CD4-positive, alpha-beta memory T cell (primary cell): ENCODE results near the gene DCUN1D2. TPM values are rescaled to one million over a fixed set of nuclear protein-coding genes. Genes with fewer than 3 reads are reported as not detected.
"Not testable (repeated sequence)": the region's sequence is repeated elsewhere in the genome, so short reads cannot be mapped to it uniquely, and the experiment has no call there.

Experiments
- CTCF ChIA-PET: fragments of 350-600 bp; sonication (Branson Sonifier 250); formaldehyde crosslinking; loops from one replicate; lab custom pipeline; 2021; ENCODE audit warnings: inconsistent platforms; ENCODE audit not compliant: partially characterized antibody; lab: Charles Lee
- POLR2A ChIA-PET: fragments of 350-600 bp; sonication (Branson Sonifier 250); formaldehyde crosslinking; loops from one replicate; lab custom pipeline; 2021; ENCODE audit not compliant: partially characterized antibody; lab: Charles Lee
- DNase-seq, 5 donors: peaks; one replicate each; pipeline versions ENCODE4 v3.0.0 to v3.0.0-alpha.2; 2020 to 2022; ENCODE audit warnings: mixed read lengths in 1 of 5
- H3K27ac ChIP-seq: one replicate; pipeline ENCODE4 v1.7.0; 2013; ENCODE audit warnings: low read depth, low read length
- H3K27me3 ChIP-seq: 2 replicates; pipeline ENCODE4 v1.7.0; 2013; ENCODE audit warnings: mild to moderate bottlenecking, low read length, moderate library complexity; ENCODE audit not compliant: insufficient read depth
- H3K36me3 ChIP-seq: 2 replicates; pipeline ENCODE4 v1.7.0; 2013; ENCODE audit warnings: mild to moderate bottlenecking, low read length, moderate library complexity; ENCODE audit not compliant: insufficient read depth
- H3K4me1 ChIP-seq: 2 replicates; pipeline ENCODE4 v1.7.0; 2013; ENCODE audit warnings: mild to moderate bottlenecking, low read length, moderate library complexity; ENCODE audit not compliant: insufficient read depth
- H3K4me3 ChIP-seq, 2 donors: one replicate each; pipeline ENCODE4 v1.7.0; 2013; ENCODE audit warnings: low read length in 2 of 2, mild to moderate bottlenecking in 1 of 2
- H3K9me3 ChIP-seq, 2 donors: one replicate each; pipeline ENCODE4 v1.7.0; 2013; ENCODE audit warnings: low read length in 2 of 2, control low read depth in 1 of 2; ENCODE audit not compliant: control insufficient read depth in 1 of 2
- H3K27ac Mint-ChIP-seq, 7 donors: one replicate each; pipeline ENCODE4 v1.8.0; 2020 to 2021; ENCODE audit warnings: mixed read lengths in 7 of 7, mild to moderate bottlenecking in 6 of 7, inconsistent platforms in 3 of 7, moderate library complexity in 3 of 7
- H3K27me3 Mint-ChIP-seq, 2 donors: one replicate each; pipeline ENCODE4 v1.8.0; 2020 to 2021; ENCODE audit warnings: mixed read lengths in 2 of 2
- H3K36me3 Mint-ChIP-seq, 2 donors: one replicate each; pipeline ENCODE4 v1.8.0; 2020 to 2021; ENCODE audit warnings: mixed read lengths in 2 of 2, inconsistent platforms in 1 of 2, mild to moderate bottlenecking in 1 of 2
- H3K4me1 Mint-ChIP-seq, 4 donors: one replicate each; pipeline ENCODE4 v1.8.0; 2020 to 2021; ENCODE audit warnings: mixed read lengths in 4 of 4, mild to moderate bottlenecking in 1 of 4
- H3K4me3 Mint-ChIP-seq, 8 donors: one replicate each; pipeline ENCODE4 v1.8.0; 2020 to 2021; ENCODE audit warnings: mixed read lengths in 8 of 8, mild to moderate bottlenecking in 7 of 8, moderate library complexity in 6 of 8, inconsistent platforms in 3 of 8
- H3K9me3 Mint-ChIP-seq, 8 donors: one replicate each; pipeline ENCODE4 v1.8.0; 2020 to 2021; ENCODE audit warnings: mixed read lengths in 8 of 8, mild to moderate bottlenecking in 5 of 8, inconsistent platforms in 3 of 8, moderate library complexity in 1 of 8
- intact Hi-C: fragments of 100-400 bp; cut with micrococcal nuclease; formaldehyde crosslinking; loops from one replicate; pipeline ENCODE4 v1.15.1; 2023
- polyA plus RNA-seq, 2 donors: library from polyadenylated mRNA; unstranded; fragments of 300-500 nt; fragmentation: Illumina TruSeq; gene quantifications; one replicate each; pipeline ENCODE4 v1.2.3, GENCODE V29; 2021
- total RNA-seq, 2 experiments: library from RNA; stranded (reverse); gene quantifications; one replicate each; pipeline ENCODE4 v1.2.3, GENCODE V29; 2021

DCUN1D2 gene
- total and polyA plus RNA-seq, 4 experiments from 2014 or later: 6.6 to 34.8 (median 20.8) TPM

- CTCF ChIA-PET, POLR2A ChIA-PET: not testable (repeated sequence)
Observed at GRCh38 chr13:113470635-113471163, 19.8 kb downstream of the DCUN1D2 start.

GRCh38 chr13:113470073-113470472 is 20.4 kb downstream of the DCUN1D2 start:
- peaks cover 37 to 48% of the 10 kb centered on the region in 2 donors for H3K36me3 Mint-ChIP-seq
- no peaks in the 10 kb centered on the region for H3K9me3 Mint-ChIP-seq
- H3K27me3 Mint-ChIP-seq: no peaks in the 10 kb centered on the region
- intact Hi-C loops: no loop called here
- H3K4me1 Mint-ChIP-seq: peaks cover 0 to 13% (median 3%) of the 10 kb centered on the region in 4 donors
- no peak overlapping the region for H3K4me3 ChIP-seq
- DNase-seq: no peak
- no peak overlapping the region for H3K27ac ChIP-seq
- ChIA-PET POLR2A (no interaction called here), CTCF (no interaction called here)
- H3K4me3 Mint-ChIP-seq: no peak overlapping the region
- peaks cover 3% of the 10 kb centered on the region for H3K36me3 ChIP-seq
- H3K9me3 ChIP-seq: no peaks in the 10 kb centered on the region
- no peak overlapping the region for H3K27ac Mint-ChIP-seq
- no peaks in the 10 kb centered on the region for H3K27me3 ChIP-seq
- no peaks in the 10 kb centered on the region for H3K4me1 ChIP-seq

More at GRCh38 chr13:113470635-113471163, 19.8 kb downstream of the DCUN1D2 start:
- H3K27me3 ChIP-seq, H3K9me3 ChIP-seq, H3K27ac ChIP-seq, H3K4me1 ChIP-seq, DNase-seq, H3K9me3 Mint-ChIP-seq, H3K36me3 ChIP-seq, H3K4me1 Mint-ChIP-seq, H3K4me3 Mint-ChIP-seq, H3K4me3 ChIP-seq, H3K27ac Mint-ChIP-seq, intact Hi-C loops, H3K27me3 Mint-ChIP-seq: not testable (repeated sequence)
- peaks cover 38 to 51% of the 10 kb centered on the region in 2 donors for H3K36me3 Mint-ChIP-seq

GRCh38 chr13:113469582-113469981 is 20.9 kb downstream of the DCUN1D2 start:
- POLR2A ChIA-PET: no interaction called here
- no peak overlapping the region for H3K4me3 ChIP-seq
- Mint-ChIP-seq H3K9me3 (no peaks in the 10 kb centered on the region), H3K27ac (no peak overlapping the region), H3K36me3 (peaks cover 33 to 43% of the 10 kb centered on the region in 2 donors), H3K4me3 (no peak overlapping the region), H3K27me3 (no peaks in the 10 kb centered on the region), H3K4me1 (peaks cover 0 to 14% (median 3%) of the 10 kb centered on the region in 4 donors)
- DNase-seq: no peak
- H3K36me3 ChIP-seq: peaks cover 3% of the 10 kb centered on the region
- no peaks in the 10 kb centered on the region for H3K27me3 ChIP-seq
- H3K9me3 ChIP-seq: no peaks in the 10 kb centered on the region
- intact Hi-C loops: no loop called here
- no peak overlapping the region for H3K27ac ChIP-seq
- CTCF ChIA-PET: no interaction called here
- H3K4me1 ChIP-seq: no peaks in the 10 kb centered on the region

GRCh38 chr13:113468472-113469201 is 21.9 kb downstream of the DCUN1D2 start:
- H3K27me3 ChIP-seq: no peaks in the 10 kb centered on the region
- no peaks in the 10 kb centered on the region for H3K9me3 ChIP-seq
- no peak for DNase-seq
- no peaks in the 10 kb centered on the region for H3K4me1 ChIP-seq
- H3K27ac ChIP-seq: no peak overlapping the region
- Mint-ChIP-seq H3K27me3 (no peaks in the 10 kb centered on the region), H3K4me3 (peak overlapping the region in 1 of 8 donors; percentile 32), H3K4me1 (peaks cover 0 to 14% (median 3%) of the 10 kb centered on the region in 4 donors), H3K36me3 (peaks cover 25 to 42% of the 10 kb centered on the region in 2 donors), H3K27ac (no peak overlapping the region), H3K9me3 (no peaks in the 10 kb centered on the region)
- CTCF ChIA-PET: no interaction called here
- intact Hi-C loops: no loop called here
- H3K36me3 ChIP-seq: peaks cover 3% of the 10 kb centered on the region
- POLR2A ChIA-PET: no interaction called here
- H3K4me3 ChIP-seq: no peak overlapping the region

GRCh38 chr13:113468029-113468428 is 22.5 kb downstream of the DCUN1D2 start:
- H3K27me3 Mint-ChIP-seq: no peaks in the 10 kb centered on the region
- peaks cover 1% of the 10 kb centered on the region for H3K36me3 ChIP-seq
- ChIA-PET POLR2A (no interaction called here), CTCF (no interaction called here)
- H3K27me3 ChIP-seq: no peaks in the 10 kb centered on the region
- no peaks in the 10 kb centered on the region for H3K9me3 Mint-ChIP-seq
- H3K27ac ChIP-seq: no peak overlapping the region
- H3K27ac Mint-ChIP-seq: no peak overlapping the region
- H3K36me3 Mint-ChIP-seq: peaks cover 26 to 36% of the 10 kb centered on the region in 2 donors
- H3K4me3 ChIP-seq: no peak overlapping the region
- no peaks in the 10 kb centered on the region for H3K4me1 ChIP-seq
- no peak for DNase-seq
- H3K4me1 Mint-ChIP-seq: peaks cover 0 to 14% (median 3%) of the 10 kb centered on the region in 4 donors
- H3K4me3 Mint-ChIP-seq: no peak overlapping the region
- intact Hi-C loops: no loop called here
- no peaks in the 10 kb centered on the region for H3K9me3 ChIP-seq

- CTCF ChIA-PET: interaction anchor here (0.9 kb wide), 1 partner anchor 15 kb away, joined by 3 read pairs; no protein-coding TSS in a partner anchor
- no peak overlapping the region for H3K27ac Mint-ChIP-seq
- POLR2A ChIA-PET: interaction anchor here (0.6 kb wide), 1 partner anchor 149 kb away, joined by 3 read pairs; no protein-coding TSS in a partner anchor
- Histone ChIP-seq H3K4me3 (no peak overlapping the region), H3K27ac (no peak overlapping the region), H3K9me3 (no peaks in the 10 kb centered on the region), H3K27me3 (no peaks in the 10 kb centered on the region), H3K4me1 (no peaks in the 10 kb centered on the region), H3K36me3 (peaks cover 3% of the 10 kb centered on the region)
- H3K27me3 Mint-ChIP-seq: no peaks in the 10 kb centered on the region
- intact Hi-C loops: no loop called here
- DNase-seq: no peak
- peaks cover 0 to 14% (median 3%) of the 10 kb centered on the region in 4 donors for H3K4me1 Mint-ChIP-seq
- no peaks in the 10 kb centered on the region for H3K9me3 Mint-ChIP-seq
- no peak overlapping the region for H3K4me3 Mint-ChIP-seq
- peaks cover 27% of the 10 kb centered on the region in 2 donors for H3K36me3 Mint-ChIP-seq
Observed at GRCh38 chr13:113466383-113466782, 24.1 kb downstream of the DCUN1D2 start.

- POLR2A ChIA-PET: no interaction called here
- Mint-ChIP-seq H3K9me3 (no peaks in the 10 kb centered on the region), H3K36me3 (peaks cover 26 to 34% of the 10 kb centered on the region in 2 donors), H3K4me3 (no peak overlapping the region), H3K4me1 (peaks cover 0 to 6% (median 3%) of the 10 kb centered on the region in 4 donors), H3K27me3 (no peaks in the 10 kb centered on the region), H3K27ac (peak overlapping the region in 6 of 7 donors; percentile 23 to 82 (median 74))
- peaks cover 9% of the 10 kb centered on the region for H3K36me3 ChIP-seq
- no peaks in the 10 kb centered on the region for H3K4me1 ChIP-seq
- H3K9me3 ChIP-seq: no peaks in the 10 kb centered on the region
- no peak overlapping the region for H3K4me3 ChIP-seq
- CTCF ChIA-PET: interaction anchor here (0.9 kb wide), 1 partner anchor 16 kb away, joined by 3 read pairs; no protein-coding TSS in a partner anchor
- intact Hi-C loops: no loop called here
- H3K27ac ChIP-seq: no peak overlapping the region
- no peaks in the 10 kb centered on the region for H3K27me3 ChIP-seq
- DNase-seq: no peak
Observed at GRCh38 chr13:113465300-113465699, 25.2 kb downstream of the DCUN1D2 start.
